ENCODE results near the gene LMF1.
A peak's percentile ranks its signal among the peaks of the same experiment; 100 is the strongest.

Gene LMF1

GRCh38 chr16:970766-971581 lies at the start of gene LMF1:
TSS of gene LMF1 (minus strand) at chr16:970984. CDS start at chr16:970980, 4 bp downstream.
- DNase-seq, result peak; percentile 76

DNA sequence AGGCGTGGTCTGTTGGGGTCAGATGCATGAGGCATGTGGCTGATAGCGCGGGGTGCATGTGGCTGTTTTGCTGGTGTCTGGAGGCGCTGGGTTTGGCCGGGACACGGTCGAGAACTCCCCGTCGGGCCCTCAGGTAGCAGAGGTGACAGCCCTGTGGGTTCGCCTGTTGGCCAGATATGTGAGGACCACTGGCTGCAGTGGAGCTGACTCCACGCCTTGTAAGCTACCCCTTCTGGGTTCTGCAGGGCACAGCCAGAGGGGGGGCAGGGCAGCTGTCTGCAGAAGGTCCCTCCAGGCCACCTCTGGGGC lies 49.3 kb upstream of the LMF1 start:
- DNase-seq, result no peak

GRCh38 chr16:1019231-1020090 lies 48.7 kb upstream of the LMF1 start:
- DNase-seq, result peak; percentile 17

GRCh38 chr16:1018447-1019198 lies 47.8 kb upstream of the LMF1 start:
- DNase-seq, result no peak

GRCh38 chr16:1014771-1015495 lies 44.1 kb upstream of the LMF1 start:
- DNase-seq, result no peak

- no peak for DNase-seq
Measured at GRCh38 chr16:1014221-1014620, 43.4 kb upstream of the LMF1 start.

DNA sequence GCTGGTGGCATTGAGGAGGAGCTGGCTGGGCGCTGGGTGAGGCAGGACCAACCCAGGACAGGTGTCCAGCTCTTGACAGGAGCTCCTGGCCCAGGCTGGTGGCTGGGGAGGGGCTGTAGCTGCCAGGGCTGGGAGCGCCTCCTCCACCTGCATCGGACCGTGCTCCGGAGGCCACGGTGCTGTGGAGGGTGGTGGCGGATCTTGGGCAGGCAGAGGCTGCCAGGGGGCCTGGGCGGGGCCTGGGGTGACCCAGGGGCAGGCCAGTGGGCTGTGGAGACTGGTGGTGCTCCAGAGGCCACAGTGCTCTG lies 42.8 kb upstream of the LMF1 start:
- DNase-seq, result no peak

DNA sequence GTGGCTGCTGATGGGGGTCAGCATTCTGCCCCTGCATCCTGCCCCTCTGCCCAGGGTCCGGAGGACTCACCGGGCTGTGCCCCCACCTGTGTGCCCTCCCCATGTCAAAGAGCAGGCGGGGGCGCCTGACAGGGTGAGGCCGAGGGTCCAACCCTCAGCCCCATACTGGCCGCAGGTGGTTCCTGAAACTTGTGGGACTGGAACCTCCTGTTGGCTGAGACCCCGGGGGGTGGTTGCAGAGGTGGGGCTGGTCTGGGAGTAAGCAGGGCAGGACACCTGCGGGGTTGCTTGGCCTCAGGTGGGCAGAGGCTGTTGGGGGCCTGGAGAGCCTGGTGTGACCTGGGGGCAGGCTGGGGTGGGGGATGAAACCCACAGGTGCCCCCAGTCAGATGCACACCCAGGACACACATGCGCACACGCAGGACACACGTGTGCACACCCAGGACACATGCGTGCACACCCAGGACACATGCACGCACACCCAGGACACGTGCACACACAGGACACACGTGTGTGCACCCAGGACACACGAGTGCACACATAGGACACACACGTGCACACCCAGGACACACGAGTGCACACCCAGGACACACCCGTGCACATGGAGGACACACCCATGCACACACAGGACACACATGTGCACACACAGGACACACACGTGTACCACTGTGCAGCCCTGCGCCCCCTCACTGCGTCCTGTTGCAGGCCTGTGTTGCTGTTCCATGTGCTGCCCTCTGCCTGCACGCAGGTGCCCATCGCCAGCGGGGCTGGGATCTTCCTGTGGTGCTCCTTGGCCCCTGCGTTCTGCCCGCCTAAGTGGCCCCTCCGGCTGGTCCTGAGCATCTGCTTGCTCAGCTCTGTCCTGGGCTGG lies 42.2 kb upstream of the LMF1 start:
- DNase-seq, result no peak

DNA sequence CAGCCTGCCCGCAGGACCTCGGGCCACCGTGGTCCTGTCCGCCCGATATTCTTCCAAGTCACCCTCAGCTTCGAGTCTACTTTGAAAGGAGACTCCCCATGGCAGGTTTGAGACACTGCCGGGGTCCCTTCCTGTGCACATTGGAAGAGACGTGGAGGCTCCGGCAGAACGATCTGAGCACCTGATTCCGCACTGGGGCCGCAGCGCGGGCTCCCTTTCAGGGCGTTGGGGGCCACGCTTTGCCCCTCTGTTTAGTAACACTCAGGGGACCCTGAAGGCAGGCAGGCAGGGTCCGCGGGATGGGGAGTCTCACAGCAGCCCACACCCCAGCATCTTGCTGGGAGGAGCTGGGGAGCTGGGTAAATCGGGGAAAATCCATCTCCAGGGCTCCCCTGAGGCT lies 41.4 kb upstream of the LMF1 start:
- no peak for DNase-seq

- DNase-seq, result no peak
Measured at GRCh38 chr16:1011316-1012082, 40.7 kb upstream of the LMF1 start.

DNA sequence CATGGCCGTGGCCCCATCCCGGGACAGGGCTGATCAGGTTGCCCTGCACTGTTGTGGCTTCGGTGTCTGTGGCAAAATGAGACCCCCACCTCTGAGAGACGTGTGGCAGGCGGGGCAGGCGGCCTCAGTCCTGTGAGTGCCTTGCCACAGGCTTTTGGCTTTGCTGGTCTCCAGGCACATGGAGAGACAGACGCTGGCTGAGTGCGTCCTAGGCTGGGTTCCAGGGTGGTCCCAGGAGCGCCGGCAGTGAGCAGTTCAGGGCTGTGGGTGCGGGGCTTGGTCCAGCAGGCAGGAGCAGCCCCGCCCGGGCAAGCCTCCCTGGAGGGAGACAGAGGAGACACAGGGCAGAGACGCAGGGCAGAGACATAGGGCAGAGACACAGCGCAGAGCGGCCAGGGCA lies 40.0 kb upstream of the LMF1 start:
- no peak for DNase-seq

GRCh38 chr16:1010251-1010650 lies 39.5 kb upstream of the LMF1 start:
- DNase-seq, result no peak

DNA sequence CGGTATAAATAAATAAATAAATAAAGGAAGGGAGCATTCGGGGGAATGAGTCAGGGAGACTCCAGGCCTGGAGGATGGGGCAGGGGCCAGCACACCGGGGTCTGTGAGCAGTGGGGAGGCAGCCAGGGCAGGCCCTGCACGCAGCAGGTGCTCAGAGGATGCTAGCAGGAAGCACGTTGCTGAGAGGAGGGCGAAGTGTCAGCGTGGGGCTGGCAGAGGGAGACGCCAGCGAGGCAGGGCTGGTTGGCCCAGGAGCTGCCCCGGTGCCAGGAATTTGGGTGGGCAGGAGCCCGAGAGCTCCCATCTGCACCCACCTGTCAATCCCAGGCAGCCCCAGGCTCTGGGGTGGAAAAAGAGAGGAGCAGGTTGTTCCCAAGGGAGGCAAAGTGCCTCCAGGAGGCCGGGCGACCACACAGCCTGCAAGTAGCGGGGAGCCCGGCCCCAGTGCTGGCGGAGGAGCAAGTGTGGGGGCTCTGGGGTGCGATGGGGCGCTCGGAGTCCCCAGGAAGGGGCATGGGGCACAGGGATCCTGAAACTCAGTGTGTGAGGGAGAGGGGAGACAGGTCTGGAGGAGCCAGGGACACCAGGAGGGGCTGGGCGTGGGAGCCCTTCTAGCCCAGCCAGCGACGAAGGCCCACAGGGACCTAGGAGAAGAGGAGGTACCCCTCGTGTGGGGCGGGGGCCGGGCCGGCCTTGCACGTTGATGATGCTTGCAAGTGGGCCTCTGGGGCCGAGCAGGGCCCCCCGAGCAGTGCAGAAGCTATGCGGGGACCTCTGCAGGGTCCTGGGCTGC lies 38.8 kb upstream of the LMF1 start:
- DNase-seq, result no peak

DNA sequence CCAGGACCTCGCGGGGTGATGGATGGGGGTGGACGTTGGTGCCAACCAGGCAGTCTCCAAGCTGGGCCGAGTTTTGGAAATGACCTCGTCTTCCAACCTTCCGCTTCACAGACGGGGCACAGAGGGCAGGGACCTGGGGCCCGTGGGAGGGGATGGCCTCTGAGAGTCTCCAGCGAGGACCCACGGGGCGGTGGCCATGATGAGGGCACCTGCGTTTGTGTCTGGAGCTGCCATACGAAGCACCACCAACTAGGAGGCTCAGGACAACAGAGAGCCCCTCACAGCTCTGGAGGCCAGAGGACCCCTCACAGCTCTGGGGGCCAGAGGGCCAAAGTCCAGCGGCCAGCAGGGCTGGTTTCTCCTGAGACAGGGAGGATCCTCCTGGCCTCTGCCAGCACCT lies 37.3 kb upstream of the LMF1 start:
- no peak for DNase-seq

- DNase-seq, result no peak
Measured at GRCh38 chr16:1007284-1007850, 36.6 kb upstream of the LMF1 start.

DNA sequence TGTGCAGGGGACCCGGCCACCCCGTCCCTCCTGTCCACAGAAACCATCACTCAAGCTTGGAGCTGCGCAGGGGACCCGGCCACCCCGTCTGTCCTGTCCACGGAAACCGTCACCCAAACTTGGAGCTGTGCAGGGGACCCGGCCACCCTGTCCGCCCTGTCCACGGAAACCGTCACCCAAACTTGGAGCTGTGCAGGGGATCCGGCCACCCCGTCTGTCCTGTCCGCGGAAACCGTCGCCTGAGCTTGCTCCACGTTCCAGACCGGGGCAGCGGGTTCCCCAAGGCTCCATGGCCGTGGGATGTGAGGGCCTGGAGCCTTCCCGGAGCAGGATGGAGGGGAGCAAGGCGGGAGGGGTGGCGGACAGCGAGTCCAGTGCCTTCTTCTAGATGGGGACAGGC lies 36.0 kb upstream of the LMF1 start:
- DNase-seq, result no peak

DNA sequence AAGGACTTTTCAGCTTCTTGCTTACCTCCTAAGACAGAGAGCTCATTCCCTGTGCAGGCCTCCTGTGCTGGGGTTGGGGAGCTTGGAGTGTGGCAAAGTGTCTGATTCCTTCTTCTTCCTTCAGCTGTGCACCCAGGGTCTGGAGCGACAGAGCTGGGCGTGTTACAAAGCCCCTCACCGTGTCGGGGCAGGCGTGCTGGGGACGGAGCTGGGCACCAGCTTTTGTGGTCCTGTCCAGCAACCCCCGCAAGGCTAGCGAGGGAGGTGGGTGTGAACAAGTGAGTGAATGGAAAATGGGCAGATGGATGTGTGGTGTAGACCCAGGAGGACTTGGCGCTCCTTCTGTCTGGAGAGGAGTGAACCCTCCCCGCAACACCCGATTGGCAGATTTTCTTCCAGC lies 34.5 kb upstream of the LMF1 start:
- no peak for DNase-seq

DNA sequence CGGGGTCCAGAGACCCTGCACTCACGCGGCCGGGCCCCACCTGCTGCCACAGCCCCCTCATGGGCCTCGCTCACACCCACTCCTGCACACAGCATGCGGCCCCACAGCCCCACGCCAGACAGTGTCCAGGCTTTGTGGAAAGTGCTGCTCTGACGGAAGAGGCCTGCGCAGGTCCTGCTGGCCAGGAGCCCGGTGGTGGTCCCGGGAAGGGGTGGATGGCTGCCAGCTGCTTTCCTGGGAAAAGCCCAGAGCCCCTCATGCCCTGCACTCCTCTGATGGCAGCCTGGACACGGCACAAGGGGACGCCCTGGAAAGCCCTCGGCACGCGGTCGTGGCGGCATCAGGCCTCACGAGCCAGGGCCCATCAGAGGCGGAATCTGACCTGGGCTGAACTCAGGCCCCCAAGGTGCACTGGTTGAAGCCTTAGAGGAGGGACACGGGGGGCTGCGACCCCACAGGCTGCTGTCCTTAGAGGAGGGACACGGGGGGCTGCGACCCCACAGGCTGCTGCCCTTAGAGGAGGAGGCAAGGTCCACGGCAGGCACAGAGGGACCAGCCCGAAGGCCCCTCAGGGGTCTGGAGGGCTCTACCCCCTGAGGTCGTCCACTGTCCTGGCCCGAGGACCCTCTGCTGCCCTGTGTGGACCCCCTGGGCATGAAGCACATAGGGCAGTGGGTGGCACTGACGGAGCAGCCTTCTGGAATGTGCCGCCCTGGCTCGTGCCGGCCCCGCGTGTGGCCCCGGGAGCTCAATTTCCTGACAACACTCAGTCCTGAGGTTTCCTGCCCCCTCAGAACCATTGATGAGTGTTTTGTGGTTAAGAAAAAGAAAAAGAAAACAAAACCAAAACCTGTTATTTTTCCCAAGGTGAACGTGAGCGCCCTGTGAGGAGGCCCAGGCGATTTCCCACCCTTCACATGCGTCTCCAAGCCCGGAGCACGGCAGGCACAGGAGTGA lies 32.9 kb upstream of the LMF1 start:
- no peak for DNase-seq

All from HCEC 1CT (cell line).